Measurements from ENCODE around the gene B4GALT3. TPM values are rescaled to one million over a fixed set of nuclear protein-coding genes. Genes with fewer than 3 reads are reported as not detected.

The B4GALT3 gene
- total and polyA plus RNA-seq, 2 donors, result 15.3 to 21.5 TPM

- H3K4me3 ChIP-seq (ENCODE audit: low read depth, low read length), result no peak overlapping the region
- no peaks in the 10 kb centered on the region for H3K4me1 ChIP-seq (ENCODE audit: insufficient read depth)
Measured at GRCh38 chr1:161130266-161130665, 47.0 kb downstream of the B4GALT3 start.

GRCh38 chr1:161128591-161129420, 48.5 kb downstream of the B4GALT3 start:
- Histone ChIP-seq H3K4me3 (ENCODE audit: low read depth, low read length) (no peak overlapping the region), H3K36me3 (ENCODE audit: insufficient read depth) (peaks cover 7% of the 10 kb centered on the region), H3K27ac (ENCODE audit: low read depth) (no peak overlapping the region), H3K4me1 (ENCODE audit: insufficient read depth) (no peaks in the 10 kb centered on the region)
- 95% methylated on average over 4 of the region's 4 CpGs for WGBS
- DNase-seq (ENCODE audit: extremely low spot score), result no peak

More at GRCh38 chr1:161130266-161130665, 47.0 kb downstream of the B4GALT3 start:
- Histone ChIP-seq H3K27ac (ENCODE audit: low read depth) (no peak overlapping the region), H3K36me3 (ENCODE audit: insufficient read depth) (peaks cover 7% of the 10 kb centered on the region)
- 52% methylated on average over 1 of the region's 1 CpG for WGBS
- no peak for DNase-seq (ENCODE audit: extremely low spot score)

- DNase-seq (ENCODE audit: extremely low spot score), result no peak
- Histone ChIP-seq H3K36me3 (ENCODE audit: insufficient read depth) (peaks cover 7% of the 10 kb centered on the region), H3K4me3 (ENCODE audit: low read depth, low read length) (no peak overlapping the region), H3K4me1 (ENCODE audit: insufficient read depth) (no peaks in the 10 kb centered on the region), H3K27ac (ENCODE audit: low read depth) (no peak overlapping the region)
- WGBS, result 94% methylated on average over 2 of the region's 2 CpGs
Measured at GRCh38 chr1:161127649-161128048, 49.7 kb downstream of the B4GALT3 start.

GRCh38 chr1:161122967-161123366, 54.3 kb downstream of the B4GALT3 start:
- no peak for DNase-seq (ENCODE audit: extremely low spot score)
- 89% methylated on average over 6 of the region's 6 CpGs for WGBS
- peaks cover 6% of the 10 kb centered on the region for H3K36me3 ChIP-seq (ENCODE audit: insufficient read depth)
- no peak overlapping the region for H3K4me3 ChIP-seq (ENCODE audit: low read depth, low read length)
- no peak overlapping the region for H3K27ac ChIP-seq (ENCODE audit: low read depth)
- H3K4me1 ChIP-seq (ENCODE audit: insufficient read depth), result no peaks in the 10 kb centered on the region

GRCh38 chr1:161121834-161122233, 55.5 kb downstream of the B4GALT3 start:
- Histone ChIP-seq H3K27ac (ENCODE audit: low read depth) (no peak overlapping the region), H3K36me3 (ENCODE audit: insufficient read depth) (peaks cover 1% of the 10 kb centered on the region), H3K4me1 (ENCODE audit: insufficient read depth) (no peaks in the 10 kb centered on the region), H3K4me3 (ENCODE audit: low read depth, low read length) (no peak overlapping the region)
- DNase-seq (ENCODE audit: extremely low spot score), result no peak
- 82% methylated on average over 4 of the region's 4 CpGs for whole genome bisulfite sequencing

Small RNAs within 50 kb of the gene (small RNA-seq; reads per million reads assigned to genes)
- not detected for gene RF01225

Other genes starting within 250 kb of the B4GALT3 start
- not detected for gene ITLN2, start 222.7 kb downstream of the B4GALT3 start, total RNA-seq
- 0.37 TPM for gene ITLN2, start 222.7 kb downstream of the B4GALT3 start, polyA plus RNA-seq
- 35.2 TPM for gene F11R, start 156.4 kb downstream of the B4GALT3 start, total RNA-seq
- 23.4 TPM for gene F11R, start 156.4 kb downstream of the B4GALT3 start, polyA plus RNA-seq
- gene TSTD1, start 138.5 kb downstream of the B4GALT3 start, total RNA-seq, result 23.1 TPM
- 36.7 TPM for gene TSTD1, start 138.5 kb downstream of the B4GALT3 start, polyA plus RNA-seq
- gene USF1, start 131.5 kb downstream of the B4GALT3 start, total RNA-seq, result 46.7 TPM
- gene USF1, start 131.5 kb downstream of the B4GALT3 start, polyA plus RNA-seq, result 55.9 TPM
- 2.9 TPM for gene ARHGAP30, start 107.6 kb downstream of the B4GALT3 start, total RNA-seq
- 5.1 TPM for gene ARHGAP30, start 107.6 kb downstream of the B4GALT3 start, polyA plus RNA-seq
- gene NECTIN4, start 87.9 kb downstream of the B4GALT3 start, total RNA-seq, result 12.2 TPM
- 5.0 TPM for gene NECTIN4, start 87.9 kb downstream of the B4GALT3 start, polyA plus RNA-seq
- 1.3 TPM for gene KLHDC9, start 79.1 kb downstream of the B4GALT3 start, total RNA-seq
- 8.4 TPM for gene KLHDC9, start 79.1 kb downstream of the B4GALT3 start, polyA plus RNA-seq
- 9.8 TPM for gene PFDN2, start 59.5 kb downstream of the B4GALT3 start, total RNA-seq
- 108 TPM for gene PFDN2, start 59.5 kb downstream of the B4GALT3 start, polyA plus RNA-seq
- gene NIT1, start 59.4 kb downstream of the B4GALT3 start, total RNA-seq, result 18.9 TPM
- 49.5 TPM for gene NIT1, start 59.4 kb downstream of the B4GALT3 start, polyA plus RNA-seq
- 16.9 TPM for gene DEDD, start 44.8 kb downstream of the B4GALT3 start, total RNA-seq
- 43.0 TPM for gene DEDD, start 44.8 kb downstream of the B4GALT3 start, polyA plus RNA-seq
- 82.4 TPM for gene UFC1, start 23.5 kb downstream of the B4GALT3 start, total RNA-seq
- gene UFC1, start 23.5 kb downstream of the B4GALT3 start, polyA plus RNA-seq, result 119 TPM
- gene USP21, start 18.0 kb downstream of the B4GALT3 start, total RNA-seq, result 12.5 TPM
- gene USP21, start 18.0 kb downstream of the B4GALT3 start, polyA plus RNA-seq, result 28.4 TPM
- gene PPOX, start 11.1 kb downstream of the B4GALT3 start, total RNA-seq, result 13.9 TPM
- 25.9 TPM for gene PPOX, start 11.1 kb downstream of the B4GALT3 start, polyA plus RNA-seq
- 4.4 TPM for gene ADAMTS4, start 21.5 kb upstream of the B4GALT3 start, total RNA-seq
- gene ADAMTS4, start 21.5 kb upstream of the B4GALT3 start, polyA plus RNA-seq, result 19.6 TPM
- 71.9 TPM for gene NDUFS2, start 24.9 kb upstream of the B4GALT3 start, total RNA-seq
- gene NDUFS2, start 24.9 kb upstream of the B4GALT3 start, polyA plus RNA-seq, result 100 TPM
- 15.9 TPM for gene FCER1G, start 37.8 kb upstream of the B4GALT3 start, total RNA-seq
- gene FCER1G, start 37.8 kb upstream of the B4GALT3 start, polyA plus RNA-seq, result 161 TPM
- not detected for gene APOA2, start 46.1 kb upstream of the B4GALT3 start, total RNA-seq
- 5.4 TPM for gene APOA2, start 46.1 kb upstream of the B4GALT3 start, polyA plus RNA-seq
- 6.0 TPM for gene TOMM40L, start 48.6 kb upstream of the B4GALT3 start, total RNA-seq
- gene TOMM40L, start 48.6 kb upstream of the B4GALT3 start, polyA plus RNA-seq, result 14.3 TPM
- not detected for gene NR1I3, start 60.7 kb upstream of the B4GALT3 start, total RNA-seq
- 0.27 TPM for gene NR1I3, start 60.7 kb upstream of the B4GALT3 start, polyA plus RNA-seq
- gene PCP4L1, start 81.2 kb upstream of the B4GALT3 start, total RNA-seq, result 22.8 TPM
- gene PCP4L1, start 81.2 kb upstream of the B4GALT3 start, polyA plus RNA-seq, result 39.2 TPM
- 27.1 TPM for gene MPZ, start 132.5 kb upstream of the B4GALT3 start, total RNA-seq
- 10.2 TPM for gene MPZ, start 132.5 kb upstream of the B4GALT3 start, polyA plus RNA-seq
- gene SDHC, start 136.9 kb upstream of the B4GALT3 start, total RNA-seq, result 29.4 TPM
- gene SDHC, start 136.9 kb upstream of the B4GALT3 start, polyA plus RNA-seq, result 160 TPM
- not detected for gene CFAP126, start 190.4 kb upstream of the B4GALT3 start, total RNA-seq
- gene CFAP126, start 190.4 kb upstream of the B4GALT3 start, polyA plus RNA-seq, result not detected